ENCODE data around the gene BLMH. TPM values are rescaled to one million over a fixed set of nuclear protein-coding genes. Genes with fewer than 3 reads are reported as not detected.

Gene BLMH
- total RNA-seq, 1 donor, result 39.8 TPM

DNA sequence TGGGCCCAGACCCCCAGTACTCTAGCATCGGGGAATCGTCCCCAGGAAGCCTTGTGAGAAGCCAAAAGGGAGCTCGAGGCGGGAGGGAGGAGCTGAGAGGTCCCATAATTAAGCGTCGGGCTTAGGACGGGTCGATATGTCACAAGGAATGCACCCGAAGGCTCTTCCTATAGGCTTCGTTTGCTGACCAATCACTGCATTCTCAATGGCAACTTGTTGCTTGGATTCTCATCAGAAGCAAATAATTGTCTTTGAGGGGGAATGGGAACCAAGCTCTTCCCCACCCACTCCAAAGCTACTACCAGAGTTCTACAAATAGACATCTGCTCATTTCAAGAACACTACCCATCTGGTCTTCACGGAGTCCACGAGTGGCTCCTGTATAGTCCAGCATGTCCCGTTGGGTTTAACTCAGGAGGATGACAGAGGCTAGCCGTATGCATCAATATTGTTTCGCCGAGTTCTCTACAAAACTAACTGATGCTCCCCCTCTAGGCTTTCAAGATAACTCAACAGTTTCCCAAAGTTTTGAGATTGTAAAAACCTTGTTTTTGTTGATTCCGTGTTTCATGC is 628 bp upstream of the BLMH start:
- Histone ChIP-seq H3K36me3 (ENCODE audit: insufficient read depth, low read length) (peaks cover 17% of the 10 kb centered on the region), H2AFZ (ENCODE audit: low read length) (peak overlapping the region; percentile 96), H3K4me1 (ENCODE audit: insufficient read depth, low read length) (peaks cover 12% of the 10 kb centered on the region), H3K79me2 (ENCODE audit: insufficient read depth, low read length) (peaks cover 21% of the 10 kb centered on the region), H3K4me3 (ENCODE audit: insufficient read depth, low read length) (peak overlapping the region; percentile 94), H3K27ac (ENCODE audit: low read depth, low read length) (peak overlapping the region; percentile 67), H3K4me2 (ENCODE audit: insufficient read depth, low read length) (peak overlapping the region; percentile 96), H3K9me3 (ENCODE audit: low read depth, low read length) (no peaks in the 10 kb centered on the region), H3K27me3 (ENCODE audit: insufficient read depth, low read length) (no peaks in the 10 kb centered on the region), H4K20me1 (ENCODE audit: insufficient read depth, low read length) (peaks cover 8% of the 10 kb centered on the region)
- TF ChIP-seq, protein P1, sequence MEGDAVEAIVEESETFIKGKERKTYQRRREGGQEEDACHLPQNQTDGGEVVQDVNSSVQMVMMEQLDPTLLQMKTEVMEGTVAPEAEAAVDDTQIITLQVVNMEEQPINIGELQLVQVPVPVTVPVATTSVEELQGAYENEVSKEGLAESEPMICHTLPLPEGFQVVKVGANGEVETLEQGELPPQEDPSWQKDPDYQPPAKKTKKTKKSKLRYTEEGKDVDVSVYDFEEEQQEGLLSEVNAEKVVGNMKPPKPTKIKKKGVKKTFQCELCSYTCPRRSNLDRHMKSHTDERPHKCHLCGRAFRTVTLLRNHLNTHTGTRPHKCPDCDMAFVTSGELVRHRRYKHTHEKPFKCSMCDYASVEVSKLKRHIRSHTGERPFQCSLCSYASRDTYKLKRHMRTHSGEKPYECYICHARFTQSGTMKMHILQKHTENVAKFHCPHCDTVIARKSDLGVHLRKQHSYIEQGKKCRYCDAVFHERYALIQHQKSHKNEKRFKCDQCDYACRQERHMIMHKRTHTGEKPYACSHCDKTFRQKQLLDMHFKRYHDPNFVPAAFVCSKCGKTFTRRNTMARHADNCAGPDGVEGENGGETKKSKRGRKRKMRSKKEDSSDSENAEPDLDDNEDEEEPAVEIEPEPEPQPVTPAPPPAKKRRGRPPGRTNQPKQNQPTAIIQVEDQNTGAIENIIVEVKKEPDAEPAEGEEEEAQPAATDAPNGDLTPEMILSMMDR (IDR thresholded peaks at IDR 0.05; ENCODE audit: extremely low read depth, low read depth, low read length), result no peak
- DNase-seq (ENCODE audit: insufficient read length, low spot score, missing footprints), result peak; percentile 58

DNA sequence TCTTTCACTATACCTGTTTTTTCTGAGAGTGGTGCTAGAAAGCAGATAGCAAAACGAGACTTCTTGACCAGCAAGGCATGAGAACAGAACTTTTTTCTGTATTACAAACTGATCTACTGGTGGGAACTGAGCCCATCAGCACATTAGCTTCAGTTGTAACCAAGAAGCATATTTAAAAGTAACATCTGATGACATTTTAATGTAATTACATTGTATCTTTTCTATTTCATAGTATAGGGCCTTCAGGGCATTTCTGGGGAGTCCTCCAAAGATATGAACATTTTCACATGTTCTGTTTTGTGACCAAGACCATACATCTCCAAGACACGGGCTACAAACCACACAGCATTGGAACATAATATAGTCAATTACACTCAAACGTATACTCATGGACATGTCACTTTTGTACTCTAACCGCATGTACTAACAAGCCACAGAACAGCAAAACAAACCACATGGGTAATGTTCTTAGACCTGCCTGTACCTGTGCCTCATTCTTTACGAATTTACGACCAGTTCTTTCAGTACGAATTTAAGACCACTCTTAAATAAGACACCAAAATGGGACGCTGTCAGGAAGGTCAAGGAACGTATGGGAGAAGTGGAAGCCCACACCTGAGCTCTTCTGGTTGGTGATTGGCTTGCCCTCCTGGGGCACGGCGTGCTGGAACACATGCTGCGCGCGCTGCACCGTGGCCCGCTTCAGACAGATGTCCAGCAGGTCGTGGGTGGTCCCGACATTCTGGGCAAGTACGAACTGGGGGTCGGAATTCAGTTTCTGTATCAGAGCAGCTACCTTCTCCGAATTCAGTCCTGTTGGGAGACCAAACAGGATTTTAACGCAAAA is 825 bp downstream of the BLMH start:
- Histone ChIP-seq H2AFZ (ENCODE audit: low read length) (peak overlapping the region; percentile 91), H3K27me3 (ENCODE audit: insufficient read depth, low read length) (no peaks in the 10 kb centered on the region), H3K27ac (ENCODE audit: low read depth, low read length) (peak overlapping the region; percentile 29), H3K36me3 (ENCODE audit: insufficient read depth, low read length) (peaks cover 29% of the 10 kb centered on the region), H3K4me3 (ENCODE audit: insufficient read depth, low read length) (peak overlapping the region; percentile 94), H3K4me1 (ENCODE audit: insufficient read depth, low read length) (peaks cover 12% of the 10 kb centered on the region), H3K9me3 (ENCODE audit: low read depth, low read length) (no peaks in the 10 kb centered on the region), H4K20me1 (ENCODE audit: insufficient read depth, low read length) (peaks cover 8% of the 10 kb centered on the region), H3K4me2 (ENCODE audit: insufficient read depth, low read length) (peak overlapping the region; percentile 96), H3K79me2 (ENCODE audit: insufficient read depth, low read length) (peaks cover 21% of the 10 kb centered on the region)
- TF ChIP-seq, protein P1 (IDR thresholded peaks at IDR 0.05; ENCODE audit: extremely low read depth, low read depth, low read length), result no peak
- DNase-seq (ENCODE audit: insufficient read length, low spot score, missing footprints), result peak; percentile 75

- Histone ChIP-seq H3K27me3 (ENCODE audit: insufficient read depth, low read length) (no peaks in the 10 kb centered on the region), H4K20me1 (ENCODE audit: insufficient read depth, low read length) (peaks cover 8% of the 10 kb centered on the region), H3K27ac (ENCODE audit: low read depth, low read length) (no peak overlapping the region), H3K36me3 (ENCODE audit: insufficient read depth, low read length) (peaks cover 37% of the 10 kb centered on the region), H3K4me2 (ENCODE audit: insufficient read depth, low read length) (peak overlapping the region; percentile 96), H3K4me1 (ENCODE audit: insufficient read depth, low read length) (peaks cover 12% of the 10 kb centered on the region), H3K79me2 (ENCODE audit: insufficient read depth, low read length) (peaks cover 21% of the 10 kb centered on the region), H3K4me3 (ENCODE audit: insufficient read depth, low read length) (no peak overlapping the region), H2AFZ (ENCODE audit: low read length) (no peak overlapping the region), H3K9me3 (ENCODE audit: low read depth, low read length) (no peaks in the 10 kb centered on the region)
- TF ChIP-seq, protein P1 (IDR thresholded peaks at IDR 0.05; ENCODE audit: extremely low read depth, low read depth, low read length), result no peak
- no peak for DNase-seq (ENCODE audit: insufficient read length, low spot score, missing footprints)
These were observed 1.7 kb downstream of the BLMH start for GRCh38 chr17:30290077-30290476.

GRCh38 chr17:30279156-30279555 is 12.6 kb downstream of the BLMH start:
- H3K4me1 ChIP-seq (ENCODE audit: insufficient read depth, low read length), result peaks cover 5% of the 10 kb centered on the region
- no peak for DNase-seq (ENCODE audit: insufficient read length, low spot score, missing footprints)
- no peaks in the 10 kb centered on the region for H3K9me3 ChIP-seq (ENCODE audit: low read depth, low read length)
- no peaks in the 10 kb centered on the region for H3K27me3 ChIP-seq (ENCODE audit: insufficient read depth, low read length)
- H3K36me3 ChIP-seq (ENCODE audit: insufficient read depth, low read length), result peaks cover 46% of the 10 kb centered on the region
- H3K27ac ChIP-seq (ENCODE audit: low read depth, low read length), result no peak overlapping the region
- no peak overlapping the region for H3K4me2 ChIP-seq (ENCODE audit: insufficient read depth, low read length)
- no peak overlapping the region for H2AFZ ChIP-seq (ENCODE audit: low read length)
- no peaks in the 10 kb centered on the region for H4K20me1 ChIP-seq (ENCODE audit: insufficient read depth, low read length)
- H3K79me2 ChIP-seq (ENCODE audit: insufficient read depth, low read length), result no peaks in the 10 kb centered on the region
- TF ChIP-seq, protein P1 (IDR thresholded peaks at IDR 0.05; ENCODE audit: extremely low read depth, low read depth, low read length), result no peak
- H3K4me3 ChIP-seq (ENCODE audit: insufficient read depth, low read length), result no peak overlapping the region

Data from osteoblast (primary cell).